ENCODE measurements around the gene HSF5. TPM values are rescaled to one million over a fixed set of nuclear protein-coding genes. Genes with fewer than 3 reads are reported as not detected.

Gene HSF5
- total and polyA plus RNA-seq, 2 donors (not counting 3 experiments of a cell fraction or from before 2014, with no cell fraction given): 0.03 TPM; not detected in 1

DNA sequence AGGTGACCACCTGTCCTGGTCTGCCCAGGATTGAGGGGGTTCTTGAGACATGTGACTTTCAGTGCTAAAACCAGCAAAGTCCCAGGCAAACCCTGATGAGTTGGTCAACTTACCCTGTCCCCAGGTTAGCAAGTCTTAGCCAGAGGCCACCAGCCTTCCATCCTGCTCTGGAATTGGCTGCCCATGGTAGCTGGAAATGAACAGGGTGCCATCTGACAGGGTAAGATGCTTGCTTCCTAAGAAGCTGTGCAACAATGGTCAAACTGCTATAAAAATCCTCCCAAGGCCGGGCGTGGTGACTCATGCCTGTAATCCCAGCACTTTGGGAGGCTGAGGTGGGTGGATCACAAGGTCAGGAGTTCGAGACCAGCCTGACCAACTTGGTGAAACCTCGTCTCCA is 49.1 kb upstream of the HSF5 start:
- Histone ChIP-seq H3K4me3 (replicated peaks in 1 of 3; ENCODE audit: insufficient read depth in 1 of 3, low read depth in 1 of 3, low read length in 3 of 3) (no peak overlapping the region), H3K9ac (replicated peaks; ENCODE audit: extremely low read depth, insufficient read depth, low read length) (no peak overlapping the region), H3K4me2 (ENCODE audit: insufficient read depth, low read length) (no peak overlapping the region), H3K36me3 (ENCODE audit: control insufficient read depth in 2 of 2, extremely low read depth in 1 of 2, insufficient read depth in 2 of 2, low read length in 2 of 2) (no peaks in the 10 kb centered on the region), H3K27me3 (ENCODE audit: control insufficient read depth in 2 of 2, insufficient read depth in 2 of 2, low read length in 2 of 2) (peaks cover 10% of the 10 kb centered on the region in 2 experiments), H3K4me1 (ENCODE audit: control insufficient read depth, extremely low read depth, insufficient read depth, low read length) (no peaks in the 10 kb centered on the region), H2AFZ (ENCODE audit: low read depth, low read length) (no peak overlapping the region), H3K79me2 (ENCODE audit: control insufficient read depth, insufficient read depth, low read length) (no peaks in the 10 kb centered on the region), H3K27ac (ENCODE audit: insufficient read depth, low read depth, low read length) (no peak overlapping the region), H4K20me1 (replicated peaks; ENCODE audit: control insufficient read depth, extremely low read depth, insufficient read depth, low read length) (no peaks in the 10 kb centered on the region), H3K9me1 (replicated peaks; ENCODE audit: control insufficient read depth, extremely low read depth, insufficient read depth, low read length) (no peaks in the 10 kb centered on the region), H3K9me3 (replicated peaks; ENCODE audit: control insufficient read depth, insufficient read depth, low read length) (no peaks in the 10 kb centered on the region)
- BruUV-seq (replicated peaks): no TSS peak
- no peak for FAIRE-seq
- ChIA-PET CTCF (interaction anchor here (0.7 to 2.0 kb wide), 4 partner anchors 15 to 88 kb away, joined by 3 to 5 read pairs (median 4); no protein-coding TSS in a partner anchor), POLR2A (no interaction called here)
- dilution Hi-C loops (cut with MboI; ENCODE audit: extremely low pct_ligation_motif_present, low sequenced_read_pairs) (no loop called here), intact Hi-C loops (cut with micrococcal nuclease) (no loop called here)
- TF ChIP-seq POLR2AphosphoS5 (IDR thresholded peaks at IDR 0.05; ENCODE audit: insufficient read depth, low read depth, low read length) (no peak), GATA2 (IDR thresholded peaks at IDR 0.05; ENCODE audit: insufficient read depth, insufficient read length, low read depth, low read length) (no peak), MYC (IDR thresholded peaks at IDR 0.05; ENCODE audit: low read depth, low read length) (no peak), FOS (IDR thresholded peaks at IDR 0.05; ENCODE audit: borderline replicate concordance, insufficient read depth, low read length) (no peak), JUN (IDR thresholded peaks at IDR 0.05; ENCODE audit: borderline replicate concordance, insufficient read depth, insufficient read length, low read depth) (no peak), POLR2A (IDR thresholded peaks at IDR 0.05; ENCODE audit: low read depth, low read length) (no peak), MAX (IDR thresholded peaks at IDR 0.05; ENCODE audit: insufficient read depth, insufficient read length) (no peak), EZH2 (IDR thresholded peaks at IDR 0.05; ENCODE audit: borderline replicate concordance, low read depth, low read length, severe bottlenecking) (no peak)
- TF ChIP-seq, protein P1, sequence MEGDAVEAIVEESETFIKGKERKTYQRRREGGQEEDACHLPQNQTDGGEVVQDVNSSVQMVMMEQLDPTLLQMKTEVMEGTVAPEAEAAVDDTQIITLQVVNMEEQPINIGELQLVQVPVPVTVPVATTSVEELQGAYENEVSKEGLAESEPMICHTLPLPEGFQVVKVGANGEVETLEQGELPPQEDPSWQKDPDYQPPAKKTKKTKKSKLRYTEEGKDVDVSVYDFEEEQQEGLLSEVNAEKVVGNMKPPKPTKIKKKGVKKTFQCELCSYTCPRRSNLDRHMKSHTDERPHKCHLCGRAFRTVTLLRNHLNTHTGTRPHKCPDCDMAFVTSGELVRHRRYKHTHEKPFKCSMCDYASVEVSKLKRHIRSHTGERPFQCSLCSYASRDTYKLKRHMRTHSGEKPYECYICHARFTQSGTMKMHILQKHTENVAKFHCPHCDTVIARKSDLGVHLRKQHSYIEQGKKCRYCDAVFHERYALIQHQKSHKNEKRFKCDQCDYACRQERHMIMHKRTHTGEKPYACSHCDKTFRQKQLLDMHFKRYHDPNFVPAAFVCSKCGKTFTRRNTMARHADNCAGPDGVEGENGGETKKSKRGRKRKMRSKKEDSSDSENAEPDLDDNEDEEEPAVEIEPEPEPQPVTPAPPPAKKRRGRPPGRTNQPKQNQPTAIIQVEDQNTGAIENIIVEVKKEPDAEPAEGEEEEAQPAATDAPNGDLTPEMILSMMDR (IDR thresholded peaks at IDR 0.05; ENCODE audit: extremely low read depth in 1 of 2, insufficient read depth in 1 of 2, low read depth in 1 of 2, low read length in 2 of 2): no peak
- DNase-seq (ENCODE audit: low read depth, low spot score): no peak
